ENCODE results near the gene CC2D2A. TPM values are rescaled to one million over a fixed set of nuclear protein-coding genes. Genes with fewer than 3 reads are reported as not detected.
"Not testable (repeated sequence)": the region's sequence is repeated elsewhere in the genome, so short reads cannot be mapped to it uniquely, and the experiment has no call there.

CC2D2A gene
- total RNA-seq, 1 experiment from 2014 or later, result 14.2 TPM

DNA sequence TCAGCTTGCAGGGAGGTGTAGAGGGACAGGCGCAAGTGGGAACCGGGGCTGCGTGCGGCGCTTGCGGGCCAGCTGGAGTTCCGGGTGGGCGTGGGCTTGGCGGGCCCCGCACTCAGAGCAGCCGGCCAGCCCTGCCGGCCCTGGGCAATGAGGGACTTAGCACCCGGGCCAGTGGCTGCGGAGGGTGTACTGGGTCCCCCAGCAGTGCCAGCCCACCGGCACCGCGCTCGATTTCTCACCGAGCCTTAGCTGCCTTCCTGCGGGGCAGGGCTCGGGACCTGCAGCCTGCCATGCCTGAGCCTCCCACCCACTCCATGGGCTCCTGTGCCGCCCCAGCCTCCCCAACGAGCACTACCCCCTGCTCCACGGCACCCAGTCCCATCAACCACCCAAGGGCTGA, 145.2 kb downstream of the CC2D2A start:
- not testable (repeated sequence) for DNase-seq (ENCODE audit: extremely low read depth, low read depth)

DNA sequence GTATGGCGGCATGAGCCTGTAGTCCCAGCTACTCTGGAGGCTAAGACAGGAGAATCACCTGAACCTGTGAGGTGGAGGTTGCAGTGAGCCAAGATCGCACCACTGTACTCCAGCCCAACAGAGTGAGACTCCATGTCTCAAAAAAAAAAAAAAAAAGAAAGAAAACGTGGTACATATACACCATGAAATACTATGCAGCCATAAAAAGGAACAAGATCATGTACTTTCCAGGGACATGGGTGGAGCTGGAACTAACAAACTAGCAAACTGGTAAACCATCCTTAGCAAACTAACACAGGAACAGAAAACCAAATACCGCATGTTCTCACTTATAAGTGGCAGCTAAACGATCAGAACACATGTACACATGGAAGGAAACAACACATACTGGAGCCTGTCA, 147.7 kb downstream of the CC2D2A start:
- DNase-seq (ENCODE audit: extremely low read depth, low read depth), result not testable (repeated sequence)

DNA sequence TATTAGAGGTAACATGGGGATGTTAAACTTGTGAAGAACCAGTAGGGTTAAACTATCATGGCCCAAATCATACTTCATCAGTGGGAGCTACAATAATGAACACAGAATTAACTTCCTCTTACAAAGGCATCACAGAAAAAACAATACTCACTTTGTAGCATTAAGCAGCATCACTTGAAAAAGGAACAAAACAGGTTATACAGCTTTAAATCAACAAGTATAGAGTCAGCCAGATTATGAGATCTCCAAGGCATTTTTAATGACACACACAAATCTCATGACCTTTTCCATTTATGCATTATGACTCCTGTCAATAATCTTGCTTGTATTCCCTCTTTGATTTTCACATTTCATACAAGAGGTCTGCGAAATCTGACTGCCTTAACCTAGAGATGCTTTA, 167.1 kb downstream of the CC2D2A start:
- no peak for DNase-seq (ENCODE audit: extremely low read depth, low read depth)

DNA sequence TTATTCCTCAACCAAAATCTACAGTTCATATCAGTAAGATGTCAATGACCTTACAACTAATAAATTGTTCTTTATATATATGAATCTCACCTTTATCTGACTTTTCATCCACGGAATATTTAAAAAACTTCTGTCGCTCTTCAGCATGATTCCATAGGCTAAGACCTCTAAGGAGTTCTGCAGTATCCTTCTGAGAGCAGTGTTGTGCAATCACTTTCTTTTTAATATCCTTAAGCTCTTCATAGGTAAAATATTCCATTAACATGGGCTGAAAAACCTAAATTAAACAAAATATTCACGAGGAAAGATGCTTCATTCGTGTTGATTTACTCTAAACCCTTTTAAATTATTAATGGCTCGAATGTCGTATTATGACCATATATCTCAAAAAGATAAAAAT, 168.7 kb downstream of the CC2D2A start:
- no peak for DNase-seq (ENCODE audit: extremely low read depth, low read depth)

DNA sequence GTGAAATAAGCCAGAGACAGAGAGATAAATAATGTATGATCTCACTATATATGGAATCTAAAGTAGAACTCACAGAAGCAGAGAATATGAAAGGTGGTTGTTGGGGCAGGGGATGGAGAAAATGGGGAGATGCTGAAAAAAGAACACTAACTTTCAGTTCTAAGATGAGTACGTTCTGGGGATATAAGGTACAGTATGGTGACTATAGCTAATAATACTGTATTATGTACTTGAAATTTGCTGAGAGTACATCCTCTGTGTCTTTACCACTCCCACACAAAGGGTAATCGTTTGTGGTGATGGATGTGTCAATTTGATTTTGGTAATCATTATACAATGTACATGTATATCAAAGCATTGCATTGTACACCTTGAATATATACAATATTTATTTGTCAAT, 178.9 kb downstream of the CC2D2A start:
- DNase-seq (ENCODE audit: extremely low read depth, low read depth), result no peak

DNA sequence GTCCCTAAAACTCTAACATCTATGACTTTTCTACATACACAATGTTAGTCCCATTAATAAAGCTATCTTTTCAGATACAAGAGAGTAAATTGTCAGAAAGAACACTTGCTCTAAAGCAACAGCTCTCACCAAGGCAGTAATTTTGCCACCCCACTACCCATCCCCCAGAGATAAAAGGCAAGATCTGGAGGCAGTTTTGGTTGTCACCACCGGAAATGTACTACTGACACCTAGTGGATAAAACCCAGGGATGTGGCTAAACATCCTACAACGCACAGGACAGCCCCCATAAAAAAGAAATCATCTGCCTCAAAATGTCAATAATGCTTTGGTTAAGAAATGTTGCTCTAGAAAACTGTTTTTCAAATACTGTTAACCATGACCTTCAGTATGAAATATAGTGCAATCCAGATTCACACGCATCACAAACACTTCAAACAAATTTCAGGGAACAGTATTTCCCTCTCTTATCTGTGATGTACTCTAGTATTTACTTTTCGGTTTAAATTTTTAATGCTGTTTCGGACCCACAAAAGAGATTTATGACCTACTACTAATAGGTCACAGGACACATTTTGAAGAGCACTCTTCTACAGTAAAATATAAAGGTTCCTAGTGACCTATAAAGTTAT, 180.3 kb downstream of the CC2D2A start:
- peak; percentile 48 for DNase-seq (ENCODE audit: extremely low read depth, low read depth)

Small RNAs within 50 kb of the gene (small RNA-seq; reads per million reads assigned to genes)
- gene AC007016.1, result 0 reads per million in 2 experiments

Other genes starting within 250 kb of the CC2D2A start
- not detected in 2 replicates for gene C1QTNF7, start 41.8 kb upstream of the CC2D2A start, total RNA-seq (2014; rRNA removed; shearing (Covaris generic))
- 40.7 and 41.6 TPM in 2 replicates for gene FBXL5, start 185.5 kb downstream of the CC2D2A start, total RNA-seq (2014; rRNA removed; shearing (Covaris generic))
- gene FAM200B, start 211.9 kb downstream of the CC2D2A start, total RNA-seq (2014; rRNA removed; shearing (Covaris generic)), result 50.1 and 57.2 TPM in 2 replicates
- 10.2 and 11.1 TPM in 2 replicates for gene BST1, start 233.2 kb downstream of the CC2D2A start, total RNA-seq (2014; rRNA removed; shearing (Covaris generic))